A549 treated with ZK216348 at 1 μM for 4 hours (cell line): Measurements from ENCODE around the gene VPS35. TPM values are rescaled to one million over a fixed set of nuclear protein-coding genes. Genes with fewer than 3 reads are reported as not detected.

Source experiments
- total RNA-seq: library from RNA; stranded (reverse); fragments of 200-300 nt; extraction: Qiagen RNA extraction; gene quantifications from 5 replicates; pipeline ENCODE4 v1.2.3, GENCODE V29; 2022; ENCODE audit warnings: low read depth

Gene VPS35
- total RNA-seq, result 73.3 to 87.2 TPM (median 82.6 TPM) in 5 replicates

DNA sequence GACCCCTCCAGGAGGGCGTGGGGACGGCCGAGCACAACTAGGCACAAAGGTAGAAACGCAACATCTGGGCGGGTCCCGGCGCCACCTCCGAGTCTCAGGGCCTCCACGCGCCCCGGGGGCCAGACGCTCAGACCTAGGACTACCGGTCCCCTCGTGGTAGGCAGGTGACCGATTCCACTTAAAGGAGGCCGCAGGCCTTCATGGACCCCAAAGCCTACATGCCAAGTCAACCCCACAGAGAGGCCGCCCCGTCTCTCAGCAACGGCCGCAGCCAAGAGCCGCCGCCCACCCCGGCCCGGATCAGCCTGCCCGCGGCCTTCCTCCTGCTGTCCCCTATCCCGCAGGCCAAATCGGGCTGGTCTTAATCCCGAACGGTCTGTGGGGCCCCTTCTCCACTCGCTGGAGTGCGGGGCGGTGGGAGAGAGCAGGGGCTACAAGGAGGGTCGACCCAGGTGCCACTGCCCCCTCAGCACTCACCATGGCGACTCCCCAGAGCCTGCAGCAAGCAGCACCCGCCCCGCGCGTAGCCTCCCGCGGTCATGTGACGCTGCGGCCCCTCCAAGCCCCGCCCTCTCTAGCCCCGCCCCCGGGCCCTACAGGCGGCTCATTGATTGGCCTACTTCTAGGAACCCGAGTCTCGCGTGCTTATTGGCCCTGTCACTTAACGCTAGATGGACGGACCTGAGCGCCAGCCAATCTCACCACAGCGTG lies at the start of gene VPS35:
Gene VPS35, minus strand, starts transcription at position 525 of the 711 bp plus-strand sequence. Its CDS starts 45 bp downstream, at position 480.

DNA sequence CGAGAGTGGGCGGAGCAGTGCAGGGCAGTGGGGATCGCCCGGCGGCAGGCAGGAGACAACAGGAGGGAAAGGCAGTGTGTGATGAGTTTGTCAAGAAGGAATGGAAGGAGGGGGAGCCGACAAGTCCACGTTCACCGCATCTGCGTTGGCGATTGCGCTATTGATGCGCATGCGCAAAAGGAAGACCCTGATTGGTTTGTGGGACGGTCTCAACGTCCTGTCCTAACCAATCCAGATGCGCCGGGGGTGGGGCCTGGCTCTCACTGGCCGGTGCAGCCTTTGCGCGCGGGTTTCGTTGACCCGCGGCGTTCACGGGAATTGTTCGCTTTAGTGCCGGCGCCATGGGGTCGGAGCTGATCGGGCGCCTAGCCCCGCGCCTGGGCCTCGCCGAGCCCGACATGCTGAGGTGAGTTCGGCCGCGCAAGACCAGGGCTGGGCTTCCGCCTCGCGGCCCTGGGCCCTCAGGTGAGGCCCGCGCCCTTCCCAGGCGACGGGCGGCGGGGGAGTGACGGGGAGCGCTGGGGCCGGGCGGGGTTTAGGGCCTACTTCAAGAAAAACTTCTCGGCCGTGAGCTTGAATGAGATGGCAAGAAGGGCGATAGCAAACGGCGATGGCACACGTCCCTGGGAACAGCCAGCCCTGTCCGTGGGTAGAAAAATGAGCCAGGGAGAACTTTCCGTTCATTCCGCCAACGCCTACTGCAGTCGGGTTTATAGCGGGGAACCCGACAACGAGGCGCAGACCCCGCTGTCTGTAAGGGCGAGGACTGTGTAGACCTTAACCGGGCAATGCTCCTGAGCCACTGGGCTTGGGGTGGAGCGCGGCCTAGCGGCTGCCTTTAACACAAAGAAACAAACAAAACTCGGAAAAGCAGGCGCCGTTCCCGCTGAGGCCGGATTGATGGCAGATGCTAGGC lies 645 bp upstream of the VPS35 start, which contains the start of gene ORC6:
Gene ORC6, plus strand, starts transcription at position 295 of the 916 bp plus-strand sequence. Its CDS starts 47 bp downstream, at position 342.

DNA sequence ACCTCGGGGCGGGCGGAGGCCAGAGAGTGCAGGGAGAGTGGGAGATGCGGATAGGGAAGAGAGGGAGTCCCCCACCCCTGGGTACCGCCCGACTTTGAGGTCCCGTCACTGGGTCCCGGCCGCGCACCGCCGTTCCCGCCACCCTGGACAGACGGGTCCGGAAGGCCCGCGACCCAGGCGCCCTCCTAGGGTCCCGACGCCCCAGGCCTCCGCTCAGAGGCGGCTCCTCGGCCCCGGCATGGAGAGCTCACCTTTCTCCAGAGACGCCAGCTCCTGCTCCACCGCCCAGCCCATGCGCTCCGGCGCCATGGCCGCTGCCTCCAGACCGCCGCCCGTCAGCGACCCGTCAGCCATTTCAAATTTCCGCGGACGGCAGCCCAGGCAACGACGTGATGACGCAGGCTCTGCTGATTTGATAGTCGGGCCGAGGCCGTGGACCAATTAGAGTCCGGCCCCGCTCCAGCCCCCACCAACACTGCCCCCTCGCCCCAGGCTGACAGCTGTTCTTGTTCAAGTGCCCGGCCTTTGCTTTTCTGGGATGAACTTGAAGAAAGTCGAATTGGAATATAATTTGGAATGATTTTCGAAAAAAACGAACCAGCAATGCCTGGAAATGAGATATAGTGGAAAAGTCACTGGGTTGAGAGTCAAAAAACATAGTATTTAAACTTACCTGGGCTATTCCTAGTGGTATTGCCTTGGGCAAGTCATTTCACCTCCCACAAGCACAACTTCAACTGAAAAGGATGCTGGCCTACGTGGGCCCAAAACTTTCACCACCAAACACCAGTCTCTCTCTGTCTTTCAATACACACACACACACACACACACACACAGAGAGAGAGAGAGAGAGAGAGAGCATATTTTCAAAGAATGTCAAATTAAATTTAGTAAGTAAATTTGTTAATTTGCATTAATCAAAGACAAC lies 67.7 kb downstream of the VPS35 start, which contains the start of gene SHCBP1:
Gene SHCBP1, minus strand, starts transcription at position 374 of the 928 bp plus-strand sequence. Its CDS starts 20 bp downstream, at position 354.

Other genes with a start within 250 kb of the VPS35 start
- 29.9 to 39.6 TPM (median 37.5 TPM) in 5 replicates for gene SHCBP1, start 67.8 kb downstream of the VPS35 start, total RNA-seq
- gene ORC6, start 481 bp upstream of the VPS35 start, total RNA-seq, result 42.4 to 48.6 TPM (median 45.3 TPM) in 5 replicates
- gene MYLK3, start 59.2 kb upstream of the VPS35 start, total RNA-seq, result 0.06 to 0.13 TPM in 2 of 5 replicates, not detected in the others
- 5.4 to 11.4 TPM (median 6.3 TPM) in 5 replicates for gene C16orf87, start 142.0 kb upstream of the VPS35 start, total RNA-seq
- 7.2 to 15.3 TPM (median 13.2 TPM) in 5 replicates for gene GPT2, start 195.2 kb upstream of the VPS35 start, total RNA-seq